Mucosa of descending colon (tissue), 3 donors: ENCODE measurements around the gene PILRA. TPM values are rescaled to one million over a fixed set of nuclear protein-coding genes. Genes with fewer than 3 reads are reported as not detected.

Source experiments
- ATAC-seq: fragments of 200-7000 bp; cut with Tn5 transposase; one replicate; pipeline ENCODE4 v1.9.1; 2020; ENCODE audit warnings: mild to moderate bottlenecking, moderate library complexity
- DNase-seq, 3 donors: peaks; one replicate each; pipeline ENCODE4 v3.0.0-alpha.2; 2020
- H3K36me3 ChIP-seq: fragments of 200-600 bp; one replicate; pipeline ENCODE4 v1.8.0; 2021; ENCODE audit warnings: low read depth, mild to moderate bottlenecking
- H3K4me1 ChIP-seq: fragments of 200-600 bp; one replicate; pipeline ENCODE4 v1.8.0; 2021; ENCODE audit warnings: low read depth, mild to moderate bottlenecking
- H3K4me3 ChIP-seq: fragments of 200-600 bp; one replicate; pipeline ENCODE4 v1.8.0; 2021; ENCODE audit warnings: mild to moderate bottlenecking
- H3K9me3 ChIP-seq: fragments of 200-600 bp; one replicate; pipeline ENCODE4 v1.8.0; 2021; ENCODE audit warnings: mild to moderate bottlenecking
- intact Hi-C, 2 donors: fragments of 100-400 bp; cut with DNase I in 1 of 2; cut with micrococcal nuclease in 1 of 2; formaldehyde crosslinking; loops; one replicate each; pipeline versions ENCODE4 v1.11.0 to v1.11.1; 2022; cut with DNase I, micrococcal nuclease
- total RNA-seq, 3 donors: library from RNA; stranded (reverse); fragmentation: NEBNext Ultra II Directional in 2 of 3; extraction: Animal tissue kit (Norgen Biotek cat#: 25700) in 2 of 3; gene quantifications; one replicate each; pipeline versions ENCODE4 v1.2.1 to v1.2.4, GENCODE V29; 2021 to 2023
- TF ChIP-seq, protein P1 (sequence below): fragments of 200-600 bp; IDR thresholded peaks from one replicate; pipeline ENCODE4 v1.8.0; 2022; ENCODE audit warnings: antibody characterized with exemption, mild to moderate bottlenecking
- donor health status: DM: no; HTN: no; CAD: no; lungs with moderate emphysema.
- donor health status: DM: no; HTN: no; CAD: no.
- donor health status: DM: no; HTN: yes; CAD: no.

The PILRA gene
- total RNA-seq, 3 donors from 2014 or later: 4.2 to 15.9 (median 7.8) TPM

DNA sequence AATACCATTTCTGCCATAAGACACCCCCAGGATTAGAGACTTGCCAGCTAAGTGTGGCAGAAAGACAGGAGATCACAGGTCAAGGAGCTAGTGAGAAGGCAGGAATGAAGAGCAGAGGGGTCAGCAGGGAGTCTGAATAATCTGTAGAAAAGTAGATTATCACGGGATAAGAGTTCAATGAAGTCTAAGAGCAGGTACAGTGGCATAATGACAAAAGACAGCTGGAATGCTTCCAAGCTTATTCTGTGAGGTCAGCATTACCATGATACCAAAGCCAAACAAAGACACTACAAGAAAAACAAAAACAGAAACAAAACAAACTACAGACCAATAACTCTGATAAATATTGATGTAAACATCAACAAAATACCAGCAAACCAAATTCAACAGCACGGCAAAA, 20.8 kb downstream of the PILRA start:
- Histone ChIP-seq H3K4me3 (no peak overlapping the region), H3K36me3 (no peaks in the 10 kb centered on the region), H3K4me1 (no peaks in the 10 kb centered on the region), H3K9me3 (no peaks in the 10 kb centered on the region)
- intact Hi-C loops: no loop called here
- ATAC-seq (no peak), DNase-seq (no peak)
- TF ChIP-seq, protein P1, sequence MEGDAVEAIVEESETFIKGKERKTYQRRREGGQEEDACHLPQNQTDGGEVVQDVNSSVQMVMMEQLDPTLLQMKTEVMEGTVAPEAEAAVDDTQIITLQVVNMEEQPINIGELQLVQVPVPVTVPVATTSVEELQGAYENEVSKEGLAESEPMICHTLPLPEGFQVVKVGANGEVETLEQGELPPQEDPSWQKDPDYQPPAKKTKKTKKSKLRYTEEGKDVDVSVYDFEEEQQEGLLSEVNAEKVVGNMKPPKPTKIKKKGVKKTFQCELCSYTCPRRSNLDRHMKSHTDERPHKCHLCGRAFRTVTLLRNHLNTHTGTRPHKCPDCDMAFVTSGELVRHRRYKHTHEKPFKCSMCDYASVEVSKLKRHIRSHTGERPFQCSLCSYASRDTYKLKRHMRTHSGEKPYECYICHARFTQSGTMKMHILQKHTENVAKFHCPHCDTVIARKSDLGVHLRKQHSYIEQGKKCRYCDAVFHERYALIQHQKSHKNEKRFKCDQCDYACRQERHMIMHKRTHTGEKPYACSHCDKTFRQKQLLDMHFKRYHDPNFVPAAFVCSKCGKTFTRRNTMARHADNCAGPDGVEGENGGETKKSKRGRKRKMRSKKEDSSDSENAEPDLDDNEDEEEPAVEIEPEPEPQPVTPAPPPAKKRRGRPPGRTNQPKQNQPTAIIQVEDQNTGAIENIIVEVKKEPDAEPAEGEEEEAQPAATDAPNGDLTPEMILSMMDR: no peak

DNA sequence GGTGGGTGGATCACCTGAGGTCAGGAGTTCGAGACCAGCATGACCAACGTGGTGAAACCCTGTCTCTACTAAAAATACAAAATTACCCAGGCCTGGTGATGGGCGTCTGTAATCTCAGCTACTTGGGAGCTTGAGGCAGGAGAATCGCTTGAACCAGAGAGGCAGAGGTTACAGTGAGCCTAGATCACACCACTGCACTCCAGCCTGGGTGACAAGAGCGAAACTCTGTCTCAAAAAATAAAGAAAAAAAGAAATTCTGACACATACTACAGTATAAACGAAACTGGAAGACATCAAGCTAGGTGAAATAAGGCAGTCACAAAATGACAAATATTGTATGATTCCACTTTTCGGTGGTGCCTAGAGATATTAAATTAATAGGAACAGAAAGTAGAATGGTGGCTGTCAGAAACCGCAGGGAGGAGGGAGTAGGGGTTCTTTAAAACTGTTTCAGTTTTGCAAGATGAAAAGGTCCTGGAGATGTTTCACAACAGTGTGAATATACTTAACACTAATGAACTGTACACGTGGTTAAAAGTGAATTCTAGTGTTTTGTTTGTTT, 23.2 kb downstream of the PILRA start:
- DNase-seq: peak in 1 of 3 donors; percentile 27
- intact Hi-C loops: no loop called here

DNA sequence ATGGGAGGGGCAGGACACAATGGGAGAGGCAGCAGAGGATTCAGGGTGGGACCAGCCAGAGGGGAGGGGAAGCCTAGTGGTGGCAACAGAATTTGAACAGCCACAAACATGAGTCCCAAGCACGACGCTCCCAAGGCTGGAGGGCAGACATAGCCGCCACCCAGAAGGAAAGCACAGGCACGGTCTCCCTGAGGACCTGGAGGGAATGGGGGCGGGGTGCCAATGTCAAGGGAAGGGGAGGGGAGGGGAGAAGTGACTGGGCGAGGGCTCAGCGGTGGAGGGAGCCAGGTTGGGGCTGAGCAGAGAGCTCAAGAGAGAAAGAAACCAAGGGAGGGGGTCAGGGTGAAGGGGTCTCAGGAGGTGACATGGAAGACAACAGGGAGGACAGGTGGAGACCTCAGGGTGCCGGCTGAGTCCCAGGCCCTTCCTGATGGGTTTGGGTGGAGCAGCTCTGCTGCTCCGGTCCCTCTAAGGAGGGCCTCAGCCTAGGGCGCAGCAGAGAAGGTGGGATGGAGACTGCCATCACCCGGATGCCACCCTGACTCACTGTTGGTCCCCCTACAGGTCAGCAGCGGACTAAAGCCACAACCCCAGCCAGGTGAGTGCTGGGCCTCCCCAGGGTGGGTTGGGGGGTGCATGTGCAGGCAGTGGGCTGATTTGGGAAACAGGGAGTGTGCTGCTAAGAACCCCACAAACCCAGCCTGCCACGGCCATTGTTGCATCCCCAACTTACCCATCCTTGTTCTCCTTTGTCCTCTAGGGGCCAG, 24.2 kb downstream of the PILRA start:
- TF ChIP-seq, protein P1: no peak
- intact Hi-C loops: no loop called here
- DNase-seq (no peak), ATAC-seq (no peak)
- Histone ChIP-seq H3K36me3 (no peaks in the 10 kb centered on the region), H3K9me3 (no peaks in the 10 kb centered on the region), H3K4me1 (no peaks in the 10 kb centered on the region), H3K4me3 (no peak overlapping the region)

More for the DNA sequence above, 23.2 kb downstream of the PILRA start:
- Histone ChIP-seq H3K4me3 (no peak overlapping the region), H3K4me1 (no peaks in the 10 kb centered on the region), H3K36me3 (no peaks in the 10 kb centered on the region), H3K9me3 (no peaks in the 10 kb centered on the region)
- peak; percentile 76 for ATAC-seq
- TF ChIP-seq, protein P1: no peak

DNA sequence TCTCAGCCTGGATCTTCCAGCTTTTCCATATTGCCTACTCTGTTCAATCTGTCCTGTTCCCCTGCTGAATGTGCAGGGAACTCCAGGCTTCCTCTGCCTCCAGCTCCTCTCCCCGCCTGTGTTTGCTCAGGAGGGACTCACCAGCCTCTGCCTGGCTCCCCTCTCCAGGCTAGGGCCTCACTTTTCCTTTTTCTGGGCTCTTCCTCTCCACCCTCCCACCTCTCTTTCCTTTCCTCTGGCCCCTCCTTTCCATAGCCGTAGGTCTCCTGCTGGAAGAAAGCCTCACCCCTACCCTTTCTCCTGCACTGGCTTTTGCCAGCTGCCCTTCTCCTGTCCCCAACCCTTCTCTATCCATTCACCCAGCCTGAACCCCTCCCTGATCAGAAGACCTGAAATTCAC, 25.0 kb downstream of the PILRA start:
- H3K36me3 ChIP-seq: no peaks in the 10 kb centered on the region
- H3K4me3 ChIP-seq: no peak overlapping the region
- intact Hi-C loops: no loop called here
- no peak for ATAC-seq
- TF ChIP-seq, protein P1: no peak
- H3K4me1 ChIP-seq: no peaks in the 10 kb centered on the region
- no peak for DNase-seq
- H3K9me3 ChIP-seq: no peaks in the 10 kb centered on the region

DNA sequence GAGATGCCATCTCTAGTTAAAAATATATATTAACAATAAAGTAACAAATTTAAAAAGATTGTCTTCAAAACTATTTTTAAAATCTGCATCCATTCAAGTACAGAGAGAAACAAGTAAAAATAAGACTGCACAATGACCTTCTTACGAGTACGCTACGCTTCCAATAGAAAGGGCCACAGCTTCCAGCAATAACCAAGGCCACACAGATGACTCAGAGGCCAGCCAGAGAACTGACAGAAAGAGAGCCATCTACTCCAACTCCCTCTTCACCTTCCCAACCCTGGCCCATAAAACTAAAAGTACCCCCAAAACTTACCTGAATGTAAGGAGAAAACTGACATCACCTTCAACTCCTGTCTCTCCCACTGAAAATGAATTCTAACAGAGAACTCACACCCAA, 26.8 kb downstream of the PILRA start:
- H3K4me3 ChIP-seq: no peak overlapping the region

More for the DNA sequence above, 26.8 kb downstream of the PILRA start:
- intact Hi-C loops: no loop called here
- H3K9me3 ChIP-seq: no peaks in the 10 kb centered on the region
- TF ChIP-seq, protein P1: no peak
- DNase-seq: no peak
- H3K36me3 ChIP-seq: no peaks in the 10 kb centered on the region
- ATAC-seq: no peak
- no peaks in the 10 kb centered on the region for H3K4me1 ChIP-seq
